Astrocyte (in vitro differentiated cells and primary cell): Measurements from ENCODE around the gene CTNND2.

Experiments
- CTCF ChIP-seq: IDR thresholded peaks from 2 replicates; pipeline ENCODE4 v1.5.1; 2011; ENCODE audit warnings: low read depth, mild to moderate bottlenecking, inconsistent platforms, low read length, moderate library complexity; ENCODE audit not compliant: insufficient read depth
- EZH2 ChIP-seq: IDR thresholded peaks from 2 replicates; pipeline ENCODE4 v1.6.1; 2012; ENCODE audit warnings: mild to moderate bottlenecking, low read length, inconsistent platforms; ENCODE audit not compliant: insufficient read depth

GRCh38 chr5:11898787-11899186, 5.5 kb downstream of the CTNND2 start:
- TF ChIP-seq CTCF (no peak), EZH2 (no peak)
